NCI-H748 (cell line): Measurements from ENCODE around the gene CD55.

ENCODE experiments used
- DNase-seq: peaks from one replicate; lab custom pipeline; 2025; ENCODE audit not compliant: unreplicated experiment; lab: John Stamatoyannopoulos, UW

CD55 gene

GRCh38 chr1:207355513-207356295 lies 34.2 kb downstream of the CD55 start:
- no peak for DNase-seq

- DNase-seq, result no peak
Observed at GRCh38 chr1:207361029-207361428, 39.6 kb downstream of the CD55 start.

- no peak for DNase-seq
Observed at GRCh38 chr1:207361889-207362288, 40.4 kb downstream of the CD55 start.

GRCh38 chr1:207362962-207363860 lies 41.7 kb downstream of the CD55 start:
- no peak for DNase-seq

- no peak for DNase-seq
Observed at GRCh38 chr1:207363871-207364270, 42.4 kb downstream of the CD55 start.

GRCh38 chr1:207364614-207365013 lies 43.1 kb downstream of the CD55 start:
- DNase-seq, result no peak

- no peak for DNase-seq
Observed at GRCh38 chr1:207365063-207365462, 43.6 kb downstream of the CD55 start.

GRCh38 chr1:207366022-207366421 lies 44.5 kb downstream of the CD55 start:
- DNase-seq, result no peak

- DNase-seq, result no peak
Observed at GRCh38 chr1:207388721-207389120, 67.2 kb downstream of the CD55 start.

- no peak for DNase-seq
Observed at GRCh38 chr1:207389728-207390464, 68.4 kb downstream of the CD55 start.

- DNase-seq, result no peak
Observed at GRCh38 chr1:207393610-207394009, 72.1 kb downstream of the CD55 start.

- no peak for DNase-seq
Observed at GRCh38 chr1:207396168-207396746, 74.8 kb downstream of the CD55 start.

- no peak for DNase-seq
Observed at GRCh38 chr1:207397525-207397926, 76.0 kb downstream of the CD55 start.

GRCh38 chr1:207398986-207399385 lies 77.5 kb downstream of the CD55 start:
- DNase-seq, result no peak

GRCh38 chr1:207401578-207401977 lies 80.1 kb downstream of the CD55 start:
- no peak for DNase-seq

- no peak for DNase-seq
Observed at GRCh38 chr1:207402744-207403143, 81.3 kb downstream of the CD55 start.

- DNase-seq, result peak; percentile 56
Observed at GRCh38 chr1:207404849-207405525, 83.5 kb downstream of the CD55 start.

- no peak for DNase-seq
Observed at GRCh38 chr1:207405814-207406213, 84.3 kb downstream of the CD55 start.

- no peak for DNase-seq
Observed at GRCh38 chr1:207407655-207408260, 86.3 kb downstream of the CD55 start.
